ENCODE data around the gene KCNMA1.

KCNMA1 gene

GRCh38 chr10:77152256-77152655 lies 485.4 kb downstream of the KCNMA1 start:
- no peak for DNase-seq (ENCODE audit: low read depth, low spot score)
- no peak overlapping the region for H3K4me3 ChIP-seq (ENCODE audit: low read depth, low read length)
- TF ChIP-seq CTCF (IDR thresholded peaks at IDR 0.05; ENCODE audit: low read depth, low read length), result no peak
- in situ Hi-C loops (cut with HindIII; ENCODE audit: low sequenced_read_pairs), result no loop called here

- TF ChIP-seq CTCF (IDR thresholded peaks at IDR 0.05; ENCODE audit: low read depth, low read length), result no peak
- in situ Hi-C loops (cut with HindIII; ENCODE audit: low sequenced_read_pairs), result no loop called here
- no peak for DNase-seq (ENCODE audit: low read depth, low spot score)
- no peak overlapping the region for H3K4me3 ChIP-seq (ENCODE audit: low read depth, low read length)
These were observed 486.2 kb downstream of the KCNMA1 start for GRCh38 chr10:77151408-77151807.

GRCh38 chr10:77149706-77150105 lies 487.9 kb downstream of the KCNMA1 start:
- DNase-seq (ENCODE audit: low read depth, low spot score), result no peak
- no peak for TF ChIP-seq CTCF (IDR thresholded peaks at IDR 0.05; ENCODE audit: low read depth, low read length)
- no peak overlapping the region for H3K4me3 ChIP-seq (ENCODE audit: low read depth, low read length)
- in situ Hi-C loops (cut with HindIII; ENCODE audit: low sequenced_read_pairs), result no loop called here

- in situ Hi-C loops (cut with HindIII; ENCODE audit: low sequenced_read_pairs), result no loop called here
- H3K4me3 ChIP-seq (ENCODE audit: low read depth, low read length), result no peak overlapping the region
- no peak for DNase-seq (ENCODE audit: low read depth, low spot score)
- TF ChIP-seq CTCF (IDR thresholded peaks at IDR 0.05; ENCODE audit: low read depth, low read length), result no peak
These were observed 488.6 kb downstream of the KCNMA1 start for GRCh38 chr10:77149001-77149400.

- no peak for TF ChIP-seq CTCF (IDR thresholded peaks at IDR 0.05; ENCODE audit: low read depth, low read length)
- no peak for DNase-seq (ENCODE audit: low read depth, low spot score)
- in situ Hi-C loops (cut with HindIII; ENCODE audit: low sequenced_read_pairs), result no loop called here
- no peak overlapping the region for H3K4me3 ChIP-seq (ENCODE audit: low read depth, low read length)
These were observed 489.7 kb downstream of the KCNMA1 start for GRCh38 chr10:77147871-77148270.

- no peak overlapping the region for H3K4me3 ChIP-seq (ENCODE audit: low read depth, low read length)
- no peak for TF ChIP-seq CTCF (IDR thresholded peaks at IDR 0.05; ENCODE audit: low read depth, low read length)
- in situ Hi-C loops (cut with HindIII; ENCODE audit: low sequenced_read_pairs), result no loop called here
- DNase-seq (ENCODE audit: low read depth, low spot score), result no peak
These were observed 490.8 kb downstream of the KCNMA1 start for GRCh38 chr10:77146712-77147336.

- in situ Hi-C loops (cut with HindIII; ENCODE audit: low sequenced_read_pairs), result no loop called here
- no peak for DNase-seq (ENCODE audit: low read depth, low spot score)
- H3K4me3 ChIP-seq (ENCODE audit: low read depth, low read length), result no peak overlapping the region
- no peak for TF ChIP-seq CTCF (IDR thresholded peaks at IDR 0.05; ENCODE audit: low read depth, low read length)
These were observed 493.0 kb downstream of the KCNMA1 start for GRCh38 chr10:77144656-77145055.
